ENCODE results near the gene TNRC18. TPM values are rescaled to one million over a fixed set of nuclear protein-coding genes. Genes with fewer than 3 reads are reported as not detected.

Gene TNRC18
- total and polyA plus RNA-seq, 2 of the 8 experiments (the other 6 are each of a cell fraction or from before 2014, with no cell fraction given), result 1.7 to 8.6 TPM

DNA sequence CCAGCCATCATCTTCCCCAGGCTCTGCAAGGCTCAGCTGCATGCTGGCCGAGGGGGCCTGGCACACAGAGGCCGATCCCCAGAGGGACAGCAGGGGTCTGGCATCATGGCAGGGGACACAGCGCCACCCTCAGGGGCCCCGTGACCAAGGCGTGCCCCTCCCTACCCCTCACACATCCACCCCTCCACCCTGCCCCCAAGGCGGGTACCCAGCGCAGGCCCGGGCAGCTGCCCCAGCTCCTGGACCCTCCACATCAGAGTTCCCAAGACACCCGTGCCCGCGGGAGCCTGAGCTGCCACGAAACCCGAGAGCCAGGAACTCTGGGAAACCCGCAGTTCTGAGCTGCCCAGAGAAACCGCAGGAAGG lies 46.5 kb upstream of the TNRC18 start:
- H3K14ac ChIP-seq (ENCODE audit: insufficient read length), result no peak overlapping the region
- H3K79me2 ChIP-seq (ENCODE audit: control insufficient read depth in 1 of 2, insufficient read depth in 2 of 2, low read length in 2 of 2), result no peaks in the 10 kb centered on the region
- no peak overlapping the region for H2AFZ ChIP-seq (ENCODE audit: low read length)
- H3K18ac ChIP-seq (ENCODE audit: extremely low read depth, low read length), result no peak overlapping the region
- H3K4me1 ChIP-seq (replicated peaks in 1 of 4; ENCODE audit: control insufficient read depth in 3 of 4, insufficient read depth in 4 of 4, low read length in 3 of 4), result no peaks in the 10 kb centered on the region
- H2BK120ac ChIP-seq (replicated peaks; ENCODE audit: low read depth, low read length), result no peak overlapping the region
- H2BK20ac ChIP-seq (ENCODE audit: low read length), result no peak overlapping the region
- no peak overlapping the region for H3K56ac ChIP-seq (replicated peaks; ENCODE audit: insufficient read length, low read depth, low read length)
- 86% methylated on average over 14 of the region's 15 CpGs; no CpG with 5 or more reads in 1 of the 2 experiments for WGBS, 2 experiments (ENCODE audit: extremely low coverage in 1 of 2, insufficient coverage in 1 of 2, insufficient read length in 1 of 2, insufficient replicate concordance in 2 of 2, low coverage in 1 of 2, low lambda C conversion rate in 2 of 2, missing lambda C conversion rate in 1 of 2)
- FAIRE-seq (no peak), DNase-seq (ENCODE audit: low read depth in 1 of 2, low spot score in 2 of 2) (no peak)
- CTCF ChIA-PET (ENCODE audit: partially characterized antibody), result interaction anchor here (0.7 to 2.7 kb wide), 16 partner anchors 8 to 230 kb away, joined by 3 to 12 read pairs (median 4); no protein-coding TSS in a partner anchor
- H3K4me2 ChIP-seq (ENCODE audit: insufficient read depth in 1 of 2, low read depth in 2 of 2, low read length in 2 of 2), result no peak overlapping the region
- no peaks in the 10 kb centered on the region for H3K27me3 ChIP-seq (replicated peaks in 1 of 4; ENCODE audit: control insufficient read depth in 3 of 4, extremely low read depth in 1 of 4, insufficient read depth in 3 of 4, low read length in 3 of 4)
- peaks cover 0 to 10% of the 10 kb centered on the region in 2 experiments for H4K20me1 ChIP-seq (replicated peaks in 1 of 2; ENCODE audit: control insufficient read depth in 1 of 2, insufficient read depth in 2 of 2, low read length in 2 of 2)
- H3K23me2 ChIP-seq (ENCODE audit: low read depth, low read length), result no peaks in the 10 kb centered on the region
- 0 out of 2 replicates have a peak overlapping the region, but pooled peaks have one; percentile 32 for H2BK5ac ChIP-seq (ENCODE audit: low read depth, low read length)
- H4K91ac ChIP-seq (replicated peaks; ENCODE audit: insufficient read length, low read length), result no peak overlapping the region
- no peak overlapping the region for H4K5ac ChIP-seq (ENCODE audit: insufficient read length, low read depth, low read length)
- no peak overlapping the region for H3K27ac ChIP-seq (ENCODE audit: low read depth, low read length)
- H3K36me3 ChIP-seq (ENCODE audit: control insufficient read depth in 2 of 4, insufficient read depth in 4 of 4, low read length in 3 of 4), result no peaks in the 10 kb centered on the region
- POLR2A ChIA-PET (ENCODE audit: partially characterized antibody), result interaction anchor here (1.1 to 1.7 kb wide), 2 partner anchors 12 to 55 kb away, joined by 4 to 5 read pairs; no protein-coding TSS in a partner anchor
- 0 out of 2 replicates have a peak overlapping the region, but pooled peaks have one; percentile 77 for H2BK12ac ChIP-seq (ENCODE audit: low read depth, low read length)
- no peak overlapping the region for H2BK15ac ChIP-seq (ENCODE audit: low read length)
- TF ChIP-seq JUND (IDR thresholded peaks at IDR 0.05; ENCODE audit: low read length), result no peak
- TF ChIP-seq, protein P1, sequence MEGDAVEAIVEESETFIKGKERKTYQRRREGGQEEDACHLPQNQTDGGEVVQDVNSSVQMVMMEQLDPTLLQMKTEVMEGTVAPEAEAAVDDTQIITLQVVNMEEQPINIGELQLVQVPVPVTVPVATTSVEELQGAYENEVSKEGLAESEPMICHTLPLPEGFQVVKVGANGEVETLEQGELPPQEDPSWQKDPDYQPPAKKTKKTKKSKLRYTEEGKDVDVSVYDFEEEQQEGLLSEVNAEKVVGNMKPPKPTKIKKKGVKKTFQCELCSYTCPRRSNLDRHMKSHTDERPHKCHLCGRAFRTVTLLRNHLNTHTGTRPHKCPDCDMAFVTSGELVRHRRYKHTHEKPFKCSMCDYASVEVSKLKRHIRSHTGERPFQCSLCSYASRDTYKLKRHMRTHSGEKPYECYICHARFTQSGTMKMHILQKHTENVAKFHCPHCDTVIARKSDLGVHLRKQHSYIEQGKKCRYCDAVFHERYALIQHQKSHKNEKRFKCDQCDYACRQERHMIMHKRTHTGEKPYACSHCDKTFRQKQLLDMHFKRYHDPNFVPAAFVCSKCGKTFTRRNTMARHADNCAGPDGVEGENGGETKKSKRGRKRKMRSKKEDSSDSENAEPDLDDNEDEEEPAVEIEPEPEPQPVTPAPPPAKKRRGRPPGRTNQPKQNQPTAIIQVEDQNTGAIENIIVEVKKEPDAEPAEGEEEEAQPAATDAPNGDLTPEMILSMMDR (IDR thresholded peaks at IDR 0.05; ENCODE audit: control extremely low read depth in 1 of 3, insufficient read depth in 1 of 3, low read depth in 1 of 3, low read length in 3 of 3), result peak in 2 of 3 experiments; percentile 36 to 48; a peak in 3 of 4 replicates
- peak; percentile 56 to 69 for TF ChIP-seq RAD21 (IDR thresholded peaks at IDR 0.05 in 1 of 2, conservative IDR thresholded peaks at IDR 0.05 in 1 of 2; ENCODE audit: low read depth in 2 of 2, low read length in 2 of 2)
- TF ChIP-seq, protein P2, sequence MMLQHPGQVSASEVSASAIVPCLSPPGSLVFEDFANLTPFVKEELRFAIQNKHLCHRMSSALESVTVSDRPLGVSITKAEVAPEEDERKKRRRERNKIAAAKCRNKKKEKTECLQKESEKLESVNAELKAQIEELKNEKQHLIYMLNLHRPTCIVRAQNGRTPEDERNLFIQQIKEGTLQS (IDR thresholded peaks at IDR 0.05; ENCODE audit: insufficient read depth, low read depth, low read length), result no peak
- H3K23ac ChIP-seq (ENCODE audit: insufficient read length), result no peak overlapping the region
- H3K4ac ChIP-seq (replicated peaks; ENCODE audit: insufficient read length, low read depth, low read length), result peak overlapping the region; percentile 38
- H3K4me3 ChIP-seq (ENCODE audit: extremely low read depth in 1 of 4, insufficient read depth in 2 of 4, low read depth in 3 of 4, low read length in 4 of 4), result no peak overlapping the region
- H3K9ac ChIP-seq (replicated peaks in 1 of 4; ENCODE audit: extremely low read depth in 1 of 4, low read depth in 3 of 4, low read length in 3 of 4), result no peak overlapping the region
- H3K79me1 ChIP-seq (ENCODE audit: low read depth, low read length), result no peaks in the 10 kb centered on the region
- H2AK5ac ChIP-seq (ENCODE audit: low read depth, low read length), result no peak overlapping the region
- no peaks in the 10 kb centered on the region for H3K9me3 ChIP-seq (ENCODE audit: insufficient read depth in 2 of 2, low read depth in 1 of 2, low read length in 1 of 2)
- no peak overlapping the region for H4K8ac ChIP-seq (ENCODE audit: extremely low read depth, insufficient read depth, low read length)
